ENCODE measurements around the gene PEPD.
A peak's percentile ranks its signal among the peaks of the same experiment; 100 is the strongest.

PEPD gene

GRCh38 chr19:33436360-33437345 is 84.9 kb downstream of the PEPD start:
- DNase-seq: no peak

GRCh38 chr19:33435706-33436359 is 85.8 kb downstream of the PEPD start:
- DNase-seq: no peak

- no peak for DNase-seq
Measured at GRCh38 chr19:33434886-33435705, 86.5 kb downstream of the PEPD start.

GRCh38 chr19:33434069-33434885 is 87.3 kb downstream of the PEPD start:
- no peak for DNase-seq

- DNase-seq: no peak
Measured at GRCh38 chr19:33432446-33433170, 89.0 kb downstream of the PEPD start.

GRCh38 chr19:33432015-33432414 is 89.6 kb downstream of the PEPD start:
- no peak for DNase-seq

GRCh38 chr19:33430674-33431277 is 90.8 kb downstream of the PEPD start:
- DNase-seq: peak; percentile 44

GRCh38 chr19:33429891-33430673 is 91.5 kb downstream of the PEPD start:
- DNase-seq: no peak

GRCh38 chr19:33428627-33429125 is 92.9 kb downstream of the PEPD start:
- no peak for DNase-seq

- no peak for DNase-seq
Measured at GRCh38 chr19:33427801-33428626, 93.6 kb downstream of the PEPD start.

- DNase-seq: no peak
Measured at GRCh38 chr19:33426621-33427361, 94.8 kb downstream of the PEPD start.

- DNase-seq: no peak
Measured at GRCh38 chr19:33424181-33424580, 97.4 kb downstream of the PEPD start.

GRCh38 chr19:33422369-33423180 is 99.0 kb downstream of the PEPD start:
- no peak for DNase-seq

- no peak for DNase-seq
Measured at GRCh38 chr19:33421368-33421767, 100.2 kb downstream of the PEPD start.

GRCh38 chr19:33420821-33421220 is 100.8 kb downstream of the PEPD start:
- no peak for DNase-seq

GRCh38 chr19:33419788-33420130 is 101.8 kb downstream of the PEPD start:
- DNase-seq: no peak

Measured in inflammatory macrophage treated with lipopolysaccharide for 4 hours (primary cell).